Esophagus squamous epithelium (tissue), 5 donors: ENCODE results near the gene IDH3A. TPM values are rescaled to one million over a fixed set of nuclear protein-coding genes. Genes with fewer than 3 reads are reported as not detected.

ENCODE experiments used
- DNase-seq: peaks from one replicate; lab custom pipeline; 2025; lab: John Stamatoyannopoulos, UW
- H3K27ac ChIP-seq, 4 donors: fragments of 200-600 bp; sonication (generic); one replicate each; pipeline ENCODE4 v1.5.1; 2016 to 2019; ENCODE audit warnings: mild to moderate bottlenecking in 1 of 4
- H3K27me3 ChIP-seq, 4 donors: fragments of 200-600 bp; sonication (generic); 1 replicate in 3 of 4; 2 replicates in 1 of 4; pipeline versions ENCODE4 v1.5.1 to v1.6.0; 2017 to 2021; ENCODE audit warnings: antibody characterized with exemption in 1 of 4
- H3K36me3 ChIP-seq, 3 donors: fragments of 200-600 bp; sonication (generic); one replicate each; pipeline ENCODE4 v1.5.1; 2016 to 2019
- H3K4me1 ChIP-seq, 3 donors: fragments of 200-600 bp; sonication (generic); one replicate each; pipeline ENCODE4 v1.5.1; 2017 to 2019
- H3K4me3 ChIP-seq, 4 donors: fragments of 200-600 bp; sonication (generic); 1 replicate in 3 of 4; 2 replicates in 1 of 4; pipeline ENCODE4 v1.5.1; 2016 to 2019; ENCODE audit warnings: mild to moderate bottlenecking in 2 of 4, moderate library complexity in 1 of 4
- H3K9me3 ChIP-seq, 3 donors: fragments of 200-600 bp; sonication (generic); one replicate each; pipeline ENCODE4 v1.5.1; 2016 to 2019
- CTCF ChIP-seq, 6 experiments: fragments of 450-650 bp in 4 of 6; fragments of 200-600 bp in 2 of 6; sonication (generic) in 2 of 6; IDR thresholded peaks; one replicate each; pipeline ENCODE4 v1.5.1; 2016 to 2019; ENCODE audit warnings: antibody characterized with exemption in 6 of 6, mild to moderate bottlenecking in 4 of 6, moderate library complexity in 4 of 6
- POLR2A ChIP-seq, 4 donors: fragments of 450-650 bp; IDR thresholded peaks; one replicate each; pipeline ENCODE4 v1.6.1; 2017; ENCODE audit warnings: antibody characterized with exemption in 4 of 4, mild to moderate bottlenecking in 4 of 4, moderate library complexity in 3 of 4
- WGBS, 2 donors: methylation state at CpG; one replicate each; pipeline ENCODE4 v1.1.5; 2018; 5-methylcytosine and 5-hydroxymethylcytosine counted together
- intact Hi-C: fragments of 100-400 bp; cut with DNase I; formaldehyde crosslinking; loops from one replicate; pipeline ENCODE4 v1.15.0; 2022
- total RNA-seq, 4 donors: library from RNA; depleted of rRNA; stranded (reverse); fragments of >200 nt; gene quantifications; one replicate each; pipeline ENCODE4 v1.1.0, GENCODE V29; 2016
- donor health status: DM: yes; HTN: yes; CAD: no.

Gene IDH3A
- total RNA-seq, 4 donors from 2014 or later, result 50.7 to 114 (median 83.8) TPM

DNA sequence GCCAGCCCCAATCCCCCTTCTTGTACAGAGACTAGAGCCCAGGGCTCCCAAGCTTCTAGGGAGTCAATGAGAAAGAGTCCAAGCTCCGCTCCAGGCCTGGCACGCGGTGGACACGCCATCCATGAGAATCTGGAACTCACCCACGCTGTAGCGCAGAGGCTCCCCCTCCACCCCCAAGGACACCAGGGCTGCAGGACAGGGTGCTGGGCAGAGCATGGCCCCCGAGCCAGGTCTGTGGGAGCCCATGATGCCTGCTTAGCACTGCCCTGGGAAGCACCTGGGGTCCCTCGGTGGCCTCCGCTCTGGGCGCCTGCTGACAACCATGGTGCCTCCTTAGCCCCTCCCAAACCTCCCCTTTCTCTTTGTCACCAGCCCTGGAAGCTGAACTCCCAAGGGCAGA is 56.7 kb downstream of the IDH3A start:
- WGBS, 2 donors, result 100% methylated on average over 3 of the region's 10 CpGs; no CpG with 5 or more reads in 1 of the 2 donors
- no peaks in the 10 kb centered on the region for H3K27me3 ChIP-seq
- no peaks in the 10 kb centered on the region for H3K36me3 ChIP-seq
- H3K27ac ChIP-seq, result no peak overlapping the region
- intact Hi-C loops, result no loop called here
- no peak for DNase-seq
- no peaks in the 10 kb centered on the region for H3K9me3 ChIP-seq
- H3K4me3 ChIP-seq, result no peak overlapping the region
- peaks cover 12 to 47% (median 21%) of the 10 kb centered on the region in 3 donors for H3K4me1 ChIP-seq
- TF ChIP-seq CTCF (IDR thresholded peaks at IDR 0.05) (no peak), POLR2A (IDR thresholded peaks at IDR 0.05) (no peak)

DNA sequence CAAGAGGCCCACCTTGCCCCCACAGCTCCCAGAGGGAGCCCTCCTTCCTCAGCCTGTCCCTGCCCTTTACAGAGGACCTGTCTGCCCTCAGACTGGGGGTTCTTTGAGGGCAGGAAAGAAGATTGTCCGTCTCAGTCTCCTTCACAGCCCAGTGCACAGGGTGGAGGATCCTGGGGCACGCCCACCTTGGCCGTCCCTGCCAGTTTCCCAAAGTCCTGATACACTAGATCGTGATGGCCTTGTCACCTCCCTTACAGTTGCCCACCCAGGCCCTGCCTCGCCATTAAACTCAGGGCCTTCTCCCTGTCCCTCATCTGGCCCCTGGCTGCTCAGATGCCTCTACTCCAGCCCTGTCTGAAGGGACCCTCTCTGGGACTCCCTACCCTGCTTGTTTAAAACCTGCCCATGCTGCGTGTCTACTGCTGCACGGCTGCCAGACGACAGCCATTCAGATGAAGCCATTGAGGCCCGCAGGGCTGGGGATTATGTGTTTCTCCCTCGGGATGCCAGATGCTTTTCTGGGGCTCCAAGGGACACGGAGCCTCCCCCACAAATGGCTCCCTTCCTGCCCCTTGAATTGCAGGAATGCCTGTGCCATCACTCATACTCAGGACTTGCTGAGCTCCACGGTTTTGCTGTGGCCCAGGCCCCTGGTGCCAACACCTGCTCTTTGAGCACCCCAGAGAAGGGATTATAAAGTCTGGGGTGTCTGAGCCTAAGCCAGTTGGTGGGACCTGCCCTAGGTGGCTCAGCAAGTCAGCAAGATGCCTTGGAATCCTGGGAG is 57.4 kb downstream of the IDH3A start:
- peaks cover 12 to 53% (median 22%) of the 10 kb centered on the region in 3 donors for H3K4me1 ChIP-seq
- no peak overlapping the region for H3K27ac ChIP-seq
- no peaks in the 10 kb centered on the region for H3K36me3 ChIP-seq
- no peaks in the 10 kb centered on the region for H3K27me3 ChIP-seq
- DNase-seq, result no peak
- no peak overlapping the region for H3K4me3 ChIP-seq
- H3K9me3 ChIP-seq, result no peaks in the 10 kb centered on the region
- intact Hi-C loops, result no loop called here
- TF ChIP-seq CTCF (IDR thresholded peaks at IDR 0.05), result no peak
- TF ChIP-seq POLR2A (IDR thresholded peaks at IDR 0.05), result no peak
- 56 to 75% methylated on average over 5 to 6 of the region's 12 CpGs for WGBS, 2 donors

DNA sequence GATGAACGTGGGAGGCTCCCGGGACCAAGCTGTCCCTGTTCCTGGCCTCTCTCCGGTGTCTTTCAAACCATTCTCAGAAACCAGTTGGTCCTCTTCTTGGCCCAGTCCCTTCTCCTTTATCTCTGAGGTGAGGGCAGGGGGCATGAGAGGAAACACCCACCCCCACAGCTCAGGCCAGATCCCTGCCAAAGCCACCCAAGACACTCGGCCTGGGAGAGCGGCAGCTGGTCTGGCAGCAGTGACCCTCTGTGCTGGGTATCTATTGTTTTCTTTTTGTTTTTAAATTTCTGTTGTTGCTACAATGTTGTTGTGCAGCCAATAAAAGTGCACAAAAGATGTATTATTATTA is 57.9 kb downstream of the IDH3A start:
- Histone ChIP-seq H3K27ac (no peak overlapping the region), H3K4me1 (peaks cover 12 to 59% (median 22%) of the 10 kb centered on the region in 3 donors), H3K9me3 (no peaks in the 10 kb centered on the region), H3K36me3 (no peaks in the 10 kb centered on the region), H3K4me3 (no peak overlapping the region), H3K27me3 (no peaks in the 10 kb centered on the region)
- WGBS, 2 donors, result 60 to 92% methylated on average over 1 to 2 of the region's 5 CpGs
- intact Hi-C loops, result no loop called here
- no peak for DNase-seq
- TF ChIP-seq CTCF (IDR thresholded peaks at IDR 0.05) (no peak), POLR2A (IDR thresholded peaks at IDR 0.05) (no peak)

GRCh38 chr15:78207641-78208340 is 58.6 kb downstream of the IDH3A start:
- DNase-seq, result no peak
- Histone ChIP-seq H3K4me1 (peaks cover 17 to 66% (median 28%) of the 10 kb centered on the region in 3 donors), H3K36me3 (no peaks in the 10 kb centered on the region), H3K27ac (no peak overlapping the region), H3K9me3 (no peaks in the 10 kb centered on the region), H3K4me3 (no peak overlapping the region), H3K27me3 (no peaks in the 10 kb centered on the region)
- 90% methylated on average over 3 of the region's 8 CpGs; no CpG with 5 or more reads in 1 of the 2 donors for WGBS, 2 donors
- TF ChIP-seq CTCF (IDR thresholded peaks at IDR 0.05), result no peak
- TF ChIP-seq POLR2A (IDR thresholded peaks at IDR 0.05), result no peak
- intact Hi-C loops, result no loop called here

DNA sequence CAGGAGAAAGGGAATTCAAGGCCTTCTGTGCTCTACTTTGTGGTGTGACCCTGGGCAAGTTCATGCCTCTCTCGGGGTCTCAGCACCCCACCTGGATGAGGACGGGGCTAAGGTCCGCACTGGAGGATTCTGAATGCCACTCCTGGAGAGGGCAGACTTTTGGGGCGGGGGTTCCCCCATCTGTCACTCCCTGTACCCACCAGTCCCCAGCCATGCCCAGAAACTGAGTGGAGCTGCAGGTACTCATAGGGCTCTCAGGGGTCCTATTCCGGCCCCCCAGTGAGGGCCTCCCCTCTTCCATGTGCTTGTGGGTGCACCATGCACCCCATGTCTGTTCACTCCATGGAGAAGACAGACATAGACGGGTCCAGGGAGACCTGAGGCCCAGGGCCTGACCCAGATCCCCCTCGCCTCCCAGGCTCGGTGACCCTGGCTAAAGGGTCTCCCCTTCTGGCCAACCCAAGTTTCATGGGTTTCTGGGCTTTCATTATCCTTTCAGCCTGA is 59.2 kb downstream of the IDH3A start:
- no peak for DNase-seq
- no peaks in the 10 kb centered on the region for H3K36me3 ChIP-seq
- 77 to 86% methylated on average over 3 of the region's 8 CpGs for WGBS, 2 donors
- H3K27ac ChIP-seq, result peak overlapping the region in 1 of 4 donors; percentile 83
- no peaks in the 10 kb centered on the region for H3K9me3 ChIP-seq
- H3K4me3 ChIP-seq, result no peak overlapping the region
- TF ChIP-seq POLR2A (IDR thresholded peaks at IDR 0.05) (no peak), CTCF (IDR thresholded peaks at IDR 0.05) (no peak)
- H3K27me3 ChIP-seq, result no peaks in the 10 kb centered on the region
- H3K4me1 ChIP-seq, result peaks cover 23 to 72% (median 34%) of the 10 kb centered on the region in 3 donors
- intact Hi-C loops, result no loop called here
